Stimulated activated CD4-positive, alpha-beta T cell treated with anti-CD3 and anti-CD28 coated beads, Interleukin-12 subunit alpha, Interleukin-12 subunit beta, amount 100 ng/mL, for 48 hours (primary cell): ENCODE measurements around the gene TRPM2.
"Not testable (repeated sequence)": the region's sequence is repeated elsewhere in the genome, so short reads cannot be mapped to it uniquely, and the experiment has no call there.

Experiments
- DNase-seq, 3 donors: peaks; one replicate each; pipeline ENCODE4 v3.0.0-alpha.2; 2020; ENCODE audit warnings: low read depth in 2 of 3, low spot score in 1 of 3

TRPM2 gene

DNA sequence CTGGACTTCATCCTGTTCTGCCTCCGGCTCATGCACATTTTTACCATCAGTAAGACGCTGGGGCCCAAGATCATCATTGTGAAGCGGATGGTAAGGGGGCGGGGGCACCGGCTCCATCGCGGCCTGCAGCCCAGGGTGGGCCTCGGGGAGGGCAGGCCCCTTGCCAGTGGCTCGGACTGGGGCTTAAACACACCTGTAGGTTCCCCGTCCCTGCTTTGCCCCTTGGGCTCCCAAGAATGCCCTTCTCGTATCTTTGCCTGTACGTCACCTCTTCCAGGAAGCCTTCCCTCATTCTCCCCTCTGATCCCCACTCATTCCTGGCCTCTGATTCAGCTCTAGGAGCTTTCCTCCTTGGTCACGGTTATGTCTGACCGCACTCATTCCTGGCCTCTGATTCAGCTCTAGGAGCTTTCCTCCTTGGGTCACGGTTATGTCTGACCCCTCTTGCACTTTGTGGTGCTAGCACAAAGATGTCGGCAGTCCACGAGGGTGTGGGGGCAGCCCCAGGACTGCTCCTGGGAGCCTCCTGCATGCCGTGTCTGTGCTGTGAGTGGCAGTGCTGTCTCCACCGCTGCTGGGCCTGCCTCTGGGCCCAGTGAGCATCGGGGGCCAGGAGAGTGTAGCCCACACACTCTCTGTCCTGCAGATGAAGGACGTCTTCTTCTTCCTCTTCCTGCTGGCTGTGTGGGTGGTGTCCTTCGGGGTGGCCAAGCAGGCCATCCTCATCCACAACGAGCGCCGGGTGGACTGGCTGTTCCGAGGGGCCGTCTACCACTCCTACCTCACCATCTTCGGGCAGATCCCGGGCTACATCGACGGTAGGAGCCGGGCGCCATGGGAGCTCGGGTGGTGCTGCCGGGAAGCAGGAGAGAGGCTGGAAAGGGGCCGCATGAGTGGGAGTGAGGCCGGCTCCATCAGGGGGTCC lies 52.8 kb downstream of the TRPM2 start:
- no peak for DNase-seq

DNA sequence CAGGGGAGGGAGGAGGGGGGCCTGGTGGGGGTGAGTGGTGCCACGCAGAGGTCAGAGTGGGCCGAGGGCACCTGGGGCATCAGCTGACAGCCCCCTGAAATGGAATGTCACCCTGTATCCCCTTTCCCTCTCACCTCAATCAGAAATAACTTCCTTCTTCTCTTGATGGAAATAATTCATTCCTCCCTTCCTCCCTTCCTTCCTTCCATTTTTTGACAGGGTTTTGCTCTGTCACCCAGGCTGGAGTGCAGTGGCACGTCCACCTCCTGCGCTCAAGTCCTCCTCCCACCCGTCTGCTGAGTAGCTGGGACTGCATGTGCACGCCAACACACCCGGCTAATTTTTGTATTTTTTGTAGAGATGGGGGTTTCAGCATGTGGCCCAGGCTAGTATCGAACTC lies 53.5 kb downstream of the TRPM2 start:
- DNase-seq = no peak

DNA sequence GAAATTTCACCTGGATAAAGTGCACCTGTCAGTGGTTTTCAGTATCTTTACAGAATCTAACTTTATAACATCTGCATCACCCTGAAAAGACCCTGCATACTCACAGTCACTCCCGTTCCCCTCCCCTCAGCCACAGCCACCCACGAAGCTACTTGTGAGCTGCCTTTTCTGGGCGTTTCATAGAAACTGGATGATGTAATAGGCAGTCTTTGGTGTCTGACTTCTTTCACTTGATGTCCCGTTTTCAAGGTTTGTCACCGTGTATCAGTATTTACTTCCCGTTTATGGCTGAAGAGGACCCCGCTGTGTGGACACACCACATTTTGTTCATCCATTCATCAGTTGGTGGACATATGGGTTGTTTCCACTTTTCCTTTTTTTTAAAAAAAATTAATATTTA lies 54.1 kb downstream of the TRPM2 start:
- DNase-seq = peak in 2 of 3 donors; percentile 6 to 17

DNA sequence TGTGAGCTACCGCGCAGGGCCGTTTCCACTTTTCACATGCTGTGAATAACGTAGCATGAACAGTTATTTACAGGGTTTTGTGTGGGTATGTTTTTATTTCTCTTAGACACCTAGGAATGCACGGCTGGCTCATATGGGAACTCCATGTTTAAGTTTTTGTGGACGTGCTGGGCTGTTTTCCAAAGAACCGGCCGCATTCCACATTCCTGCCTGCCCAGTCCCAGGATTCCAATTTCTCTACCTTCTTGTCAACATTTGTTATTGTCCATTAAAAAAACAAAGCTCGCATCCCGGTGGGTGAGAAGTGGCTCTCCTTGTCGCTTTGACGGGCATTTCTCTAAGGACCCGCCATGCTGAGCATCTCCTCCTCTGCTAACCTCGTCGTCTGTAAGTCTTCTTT lies 54.8 kb downstream of the TRPM2 start:
- DNase-seq = no peak

DNA sequence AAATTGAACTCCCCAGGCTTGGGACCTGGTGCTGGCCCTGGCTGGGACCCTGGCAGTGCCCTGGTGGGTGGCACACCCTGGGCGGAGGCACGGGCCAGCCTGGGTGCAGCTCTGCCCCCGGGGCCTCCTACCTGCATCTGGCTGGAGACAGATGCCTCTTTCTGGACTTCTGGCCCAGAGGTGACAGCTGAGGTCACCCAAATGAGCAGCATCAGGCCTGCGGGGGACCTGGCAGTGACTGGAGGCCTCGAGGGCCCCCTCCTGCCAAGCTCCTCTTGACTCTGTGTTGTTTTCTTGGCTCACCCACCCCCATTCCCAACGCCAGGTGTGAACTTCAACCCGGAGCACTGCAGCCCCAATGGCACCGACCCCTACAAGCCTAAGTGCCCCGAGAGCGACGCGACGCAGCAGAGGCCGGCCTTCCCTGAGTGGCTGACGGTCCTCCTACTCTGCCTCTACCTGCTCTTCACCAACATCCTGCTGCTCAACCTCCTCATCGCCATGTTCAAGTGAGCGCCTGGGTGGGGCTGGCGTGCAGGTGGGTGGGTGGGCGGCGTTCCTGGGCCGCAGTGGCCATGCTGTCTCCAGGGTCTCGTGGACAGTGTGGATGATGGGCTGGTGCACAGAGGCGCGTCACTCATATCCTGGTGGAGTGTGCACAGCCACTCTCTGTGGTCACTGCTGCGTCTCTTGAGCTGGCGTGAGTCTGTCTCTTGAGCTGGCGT lies 60.3 kb downstream of the TRPM2 start:
- DNase-seq = no peak

DNA sequence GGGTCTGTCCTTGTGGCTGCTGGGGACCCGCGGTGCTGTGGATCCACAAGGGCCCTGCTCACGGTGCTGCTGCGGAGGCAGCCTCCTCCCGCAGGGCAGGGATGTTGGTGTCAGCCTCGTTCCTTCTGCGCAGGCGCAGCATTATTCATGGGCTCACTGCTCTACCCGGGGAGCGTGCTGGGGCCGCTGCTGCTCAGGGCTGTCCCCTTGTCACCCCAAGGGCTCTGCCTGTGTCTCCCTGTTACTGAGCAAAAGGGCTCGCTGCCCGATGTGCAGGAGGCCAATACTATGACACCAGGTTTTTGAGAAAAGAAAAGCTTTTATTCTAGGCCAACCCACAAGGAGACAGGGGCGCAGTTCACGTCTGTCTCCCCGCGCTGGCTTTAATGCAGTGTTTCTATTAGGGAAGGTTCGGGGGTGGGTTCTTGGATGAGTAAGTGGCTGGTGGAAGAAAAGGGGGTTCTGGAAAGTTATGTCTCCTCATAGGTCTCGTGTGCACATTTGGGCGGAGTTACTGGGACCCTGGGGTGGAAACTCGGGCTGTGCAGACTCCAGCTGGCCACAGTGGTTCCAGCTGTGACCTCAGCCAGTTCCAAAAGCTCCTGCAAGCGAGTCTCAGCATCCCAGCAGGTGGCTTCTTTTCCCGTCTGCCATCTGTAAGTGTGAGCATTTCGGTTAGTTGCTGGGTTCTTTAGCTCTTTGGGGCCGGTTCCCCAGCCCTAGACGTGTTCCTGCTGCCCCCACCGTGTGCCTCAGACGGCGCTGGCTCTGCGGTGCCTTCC lies 61.1 kb downstream of the TRPM2 start:
- DNase-seq = no peak

DNA sequence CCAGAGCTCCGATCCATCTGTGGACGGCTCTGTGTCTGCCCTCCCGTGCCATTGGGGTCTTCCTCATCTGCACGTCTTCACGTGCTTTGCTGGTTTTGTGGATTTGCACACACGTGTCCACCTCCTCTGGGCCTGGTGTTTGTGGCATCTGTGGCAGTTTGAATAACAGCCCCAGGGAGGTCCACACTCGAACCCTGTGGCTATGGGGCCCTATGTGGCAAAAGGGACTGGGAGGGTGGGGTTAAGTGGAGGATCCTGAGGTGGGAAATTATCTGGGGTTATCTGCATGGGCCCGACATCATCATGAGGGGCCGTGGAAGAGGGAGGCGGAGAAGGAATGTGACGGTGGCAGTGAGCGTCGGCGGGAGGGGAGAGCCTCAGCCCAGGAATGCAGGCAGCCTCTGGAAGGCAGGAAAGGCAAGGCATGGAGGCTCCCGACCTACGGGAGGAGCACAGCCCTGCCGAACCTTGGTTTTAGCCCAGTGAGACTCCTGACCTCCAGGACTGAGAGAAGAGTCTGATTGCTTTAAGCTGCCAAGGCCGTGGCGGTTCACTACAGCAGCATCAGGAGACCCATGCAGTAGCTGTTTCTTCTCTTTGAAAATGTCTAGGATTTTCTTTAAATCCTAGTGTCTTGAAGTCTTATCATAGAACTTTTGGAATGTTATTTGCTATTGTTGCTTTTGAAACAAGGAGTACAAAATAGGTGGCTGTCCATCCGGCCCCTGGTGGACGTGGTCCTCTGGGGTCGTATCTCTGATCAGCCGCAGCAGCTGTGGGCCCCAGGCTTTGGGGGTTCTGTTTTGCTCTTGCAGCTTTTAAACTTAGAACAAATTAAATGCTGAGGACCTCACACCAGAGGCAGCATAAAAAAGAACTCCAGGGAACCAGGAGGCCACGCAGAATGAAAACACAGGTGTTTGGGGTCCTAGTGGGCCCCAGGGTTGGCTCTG lies 61.9 kb downstream of the TRPM2 start:
- no peak for DNase-seq

DNA sequence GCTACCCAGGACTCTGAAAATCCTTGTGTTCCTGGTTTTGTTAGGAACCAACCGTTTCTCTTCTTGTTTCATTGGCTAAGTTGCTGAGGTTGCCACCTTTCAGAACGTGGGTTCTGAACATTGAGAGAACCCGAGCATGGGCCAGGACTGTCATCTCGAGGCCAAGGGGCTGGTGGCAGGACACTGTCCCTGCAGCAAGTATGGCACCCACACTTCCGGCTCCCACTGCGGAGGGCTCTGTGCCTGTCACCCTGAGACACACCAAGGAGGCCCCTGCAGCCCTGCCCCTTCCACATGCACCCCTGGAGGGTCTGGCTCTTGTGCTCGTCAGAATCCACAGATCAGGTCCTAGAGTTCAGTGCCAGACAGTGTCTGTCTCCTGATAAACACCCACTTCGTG lies 62.8 kb downstream of the TRPM2 start:
- DNase-seq = no peak

DNA sequence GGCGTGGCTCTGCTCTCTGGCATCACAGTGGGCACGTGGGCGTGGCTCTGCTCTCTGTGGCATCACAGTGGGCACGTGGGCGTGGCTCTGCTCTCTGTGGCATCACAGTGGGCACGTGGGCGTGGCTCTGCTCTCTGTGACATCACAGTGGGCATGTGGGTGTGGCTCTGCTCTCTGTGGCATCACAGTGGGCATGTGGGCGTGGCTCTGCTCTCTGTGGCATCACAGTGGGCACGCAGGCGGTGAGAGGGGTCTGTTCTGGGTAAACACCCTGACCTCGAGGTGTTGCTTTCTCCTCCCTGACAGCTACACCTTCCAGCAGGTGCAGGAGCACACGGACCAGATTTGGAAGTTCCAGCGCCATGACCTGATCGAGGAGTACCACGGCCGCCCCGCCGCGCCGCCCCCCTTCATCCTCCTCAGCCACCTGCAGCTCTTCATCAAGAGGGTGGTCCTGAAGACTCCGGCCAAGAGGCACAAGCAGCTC lies 64.2 kb downstream of the TRPM2 start:
- DNase-seq = not testable (repeated sequence)

DNA sequence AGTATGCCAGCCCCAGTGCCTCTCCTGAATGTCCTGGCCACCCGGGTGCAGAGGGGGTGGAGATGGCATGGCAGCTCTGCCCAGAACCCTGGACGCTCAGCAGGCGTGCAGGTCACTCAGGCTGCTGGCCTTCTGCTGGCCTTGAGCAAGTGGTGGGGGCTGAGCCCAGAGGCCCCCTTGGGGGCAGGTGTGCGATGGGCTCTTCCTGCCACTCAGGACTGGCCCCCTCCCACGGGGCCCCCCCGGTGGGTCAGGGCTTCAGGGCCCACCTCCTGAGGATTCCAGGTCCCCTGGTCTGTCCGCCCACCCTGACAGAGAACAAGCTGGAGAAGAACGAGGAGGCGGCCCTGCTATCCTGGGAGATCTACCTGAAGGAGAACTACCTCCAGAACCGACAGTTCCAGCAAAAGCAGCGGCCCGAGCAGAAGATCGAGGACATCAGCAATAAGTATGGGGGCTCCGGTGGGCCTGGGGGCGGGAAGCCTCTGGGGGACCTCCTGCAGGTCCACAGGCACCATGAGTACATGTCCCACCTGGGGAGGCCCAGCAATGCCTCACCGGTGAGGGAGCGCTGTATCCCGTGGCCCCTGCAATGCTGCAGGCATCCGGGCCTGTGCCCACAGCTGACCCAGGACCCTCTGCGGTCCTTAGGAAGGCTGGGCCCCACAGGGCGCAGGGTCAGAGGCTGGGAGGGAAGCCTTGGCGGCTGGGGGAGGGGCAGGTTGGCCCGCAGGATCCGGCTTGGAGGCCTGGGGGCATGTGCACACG lies 64.9 kb downstream of the TRPM2 start:
- DNase-seq = no peak

DNA sequence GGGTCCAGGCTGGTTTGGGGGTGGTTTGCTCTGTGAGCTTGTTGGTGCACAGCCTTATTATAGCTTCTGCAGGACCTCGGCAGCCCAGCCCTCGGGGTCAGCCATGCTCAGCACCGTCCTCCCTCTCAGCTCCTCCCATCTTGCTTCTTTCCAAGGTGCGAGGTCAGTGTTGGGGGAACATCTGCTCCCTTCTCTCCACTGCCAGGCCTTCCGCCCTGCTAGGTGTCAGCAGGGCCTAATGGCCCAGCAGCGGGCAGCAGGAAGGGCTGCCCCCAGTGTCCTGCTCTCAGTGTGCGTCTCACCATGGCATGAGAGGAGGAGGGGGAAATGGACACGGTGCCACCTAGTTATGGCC lies 65.4 kb downstream of the TRPM2 start:
- no peak for DNase-seq

DNA sequence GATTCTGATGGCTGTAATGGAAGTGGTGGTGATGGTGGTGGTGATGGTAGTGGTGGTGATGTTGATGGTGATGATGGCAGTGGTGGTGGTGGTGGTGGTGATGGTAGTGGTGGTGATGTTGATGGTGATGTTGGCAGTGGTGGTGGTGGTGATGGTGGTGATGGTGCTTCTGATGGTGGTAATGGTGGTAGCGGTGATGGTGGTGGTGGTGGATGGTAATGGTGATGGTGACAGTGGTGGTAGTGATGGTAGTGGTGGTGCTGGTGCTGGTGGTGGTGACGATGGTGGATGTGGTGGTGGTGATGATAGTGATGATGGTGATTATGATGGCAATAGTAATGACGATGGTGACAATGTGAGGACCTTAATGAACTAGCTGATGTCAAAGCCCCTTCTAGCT lies 66.3 kb downstream of the TRPM2 start:
- DNase-seq = no peak

DNA sequence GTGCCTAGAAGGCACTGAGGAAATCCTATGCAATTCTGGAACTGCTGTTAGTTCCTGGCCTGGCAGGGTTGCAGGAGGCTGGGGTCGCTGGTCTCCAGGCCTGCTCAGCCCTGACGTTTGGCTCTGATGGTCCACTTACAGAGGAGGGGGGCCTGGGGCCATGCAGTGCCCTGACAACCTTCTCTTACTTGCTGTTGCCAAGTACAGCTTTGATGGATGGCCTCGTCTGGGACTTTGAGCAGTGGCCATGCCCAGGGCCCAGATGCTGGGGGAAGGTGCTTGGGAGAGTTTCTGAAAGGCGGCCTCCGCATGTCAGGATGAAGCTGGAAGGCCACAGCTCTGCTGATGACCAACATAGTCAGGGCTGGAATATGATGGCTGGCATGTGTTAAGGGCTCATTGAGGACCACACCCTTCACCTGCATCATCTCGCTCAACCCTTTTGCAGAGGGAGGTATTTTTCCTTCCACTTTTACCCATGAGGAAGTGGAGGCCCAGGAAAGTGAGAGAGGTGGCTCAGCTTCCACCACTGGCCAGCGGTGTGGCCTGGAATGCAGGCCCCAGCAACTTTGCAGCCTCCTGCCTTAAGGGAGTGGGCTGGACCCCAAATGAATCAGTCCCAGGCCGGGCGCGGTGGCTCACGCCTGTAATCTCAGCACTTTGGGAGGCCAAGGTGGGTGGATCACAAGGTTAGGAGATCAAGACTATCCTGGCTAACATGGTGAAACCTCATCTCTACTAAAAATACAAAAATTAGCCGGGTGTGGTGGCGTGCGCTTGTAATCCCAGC lies 67.2 kb downstream of the TRPM2 start:
- DNase-seq = no peak

DNA sequence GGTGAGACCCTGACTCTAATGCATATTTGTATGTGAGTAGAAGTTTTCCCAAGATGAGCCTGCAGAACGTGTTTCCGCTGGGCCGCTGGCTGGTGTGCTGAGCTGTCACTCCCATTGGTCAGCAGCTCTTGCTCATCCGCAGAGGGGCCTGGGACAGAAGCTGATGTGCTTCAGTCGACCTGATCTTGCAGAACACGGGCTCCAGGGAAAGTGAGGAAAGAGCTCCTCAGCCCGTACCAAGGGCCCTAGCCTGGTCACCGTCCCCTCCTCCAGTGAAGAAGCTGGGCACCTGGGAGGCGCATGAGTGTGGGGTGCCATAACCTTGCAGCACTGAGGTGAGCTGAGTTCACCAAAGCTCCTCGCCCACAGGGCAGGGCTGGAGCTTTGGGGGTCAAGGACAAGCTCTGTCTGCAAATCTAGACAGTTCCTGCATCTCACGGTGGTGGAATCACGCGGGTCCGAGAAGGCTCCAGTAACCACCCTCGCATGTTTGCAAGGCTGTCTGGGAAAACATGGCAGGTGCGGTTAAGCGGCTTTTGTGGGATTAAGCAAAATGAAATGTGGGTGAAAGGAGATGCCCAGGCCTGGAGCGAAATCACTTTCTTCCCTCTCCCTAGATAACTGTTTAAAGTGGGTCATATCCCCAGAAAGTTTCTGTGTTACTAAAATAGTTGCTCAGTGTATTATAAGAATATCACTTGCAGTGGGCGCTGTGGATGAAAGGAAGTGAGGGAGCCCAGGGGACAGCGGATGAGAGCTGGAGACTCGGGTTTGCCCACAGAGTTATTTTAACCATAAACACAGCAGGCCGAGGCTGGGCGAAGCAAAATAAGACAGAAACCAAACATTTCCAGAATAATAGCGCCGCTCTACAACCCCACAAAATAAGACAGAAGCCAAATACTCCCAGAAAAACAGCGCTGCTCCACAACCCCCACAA lies 68.8 kb downstream of the TRPM2 start:
- DNase-seq = no peak

DNA sequence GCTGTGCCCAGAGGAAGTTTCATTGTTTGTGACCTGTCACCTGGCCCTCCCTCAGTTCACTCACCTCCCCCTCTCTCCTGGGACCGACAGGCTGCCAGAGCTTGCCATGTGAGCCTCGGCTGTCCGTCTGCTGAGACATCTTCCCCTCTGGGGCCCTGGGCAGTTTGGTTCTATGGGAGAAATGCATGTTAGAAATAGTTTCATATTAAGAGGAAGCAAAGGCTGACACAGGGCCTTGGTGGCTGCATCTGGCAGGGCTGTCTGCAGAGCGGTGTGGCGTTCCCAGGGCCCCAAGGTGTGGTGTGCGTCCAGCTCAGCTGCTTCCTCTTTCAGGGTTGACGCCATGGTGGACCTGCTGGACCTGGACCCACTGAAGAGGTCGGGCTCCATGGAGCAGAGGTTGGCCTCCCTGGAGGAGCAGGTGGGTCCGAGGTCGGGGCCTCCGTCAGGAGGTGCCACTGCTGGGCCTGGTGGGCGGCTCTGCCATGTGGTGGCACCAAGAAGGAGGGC lies 69.9 kb downstream of the TRPM2 start:
- DNase-seq = no peak

DNA sequence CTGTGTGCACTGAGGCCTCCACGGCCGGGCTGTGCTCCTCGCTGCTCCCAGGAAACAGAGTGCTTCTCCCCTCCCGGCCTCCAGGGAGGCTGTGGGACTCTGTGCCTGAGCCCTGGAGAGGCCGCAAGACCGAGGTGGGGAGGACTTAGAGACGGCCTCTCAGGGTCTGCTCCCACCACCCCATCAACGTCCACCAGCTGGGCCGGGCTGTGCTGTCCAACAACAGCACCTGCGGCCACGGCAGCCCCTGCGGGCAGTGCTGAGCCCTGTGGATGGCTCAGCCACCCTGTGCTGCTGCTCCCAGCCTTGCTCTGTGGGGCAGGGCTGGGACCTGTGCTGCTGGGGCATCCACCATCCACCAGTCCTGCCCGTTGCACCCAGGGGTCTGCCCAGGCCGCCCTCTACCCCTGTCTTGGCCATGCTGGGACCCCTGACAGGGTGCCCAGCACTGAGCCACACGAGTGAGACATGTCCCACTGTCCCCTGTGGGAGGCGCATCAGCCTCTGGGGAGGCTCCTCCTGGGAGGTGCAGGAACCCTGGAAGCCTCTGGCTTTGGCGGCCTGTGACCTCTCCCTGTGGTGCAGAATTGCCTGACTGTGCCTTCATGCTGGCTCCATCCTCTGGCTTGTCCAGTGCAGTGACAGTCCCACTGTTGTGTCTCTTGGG lies 70.7 kb downstream of the TRPM2 start:
- DNase-seq = no peak
